Activated T-helper 1 cell treated with Interleukin-2 at 50 U/mL for 16 hours (primary cell): ENCODE measurements around the gene PXDN.

ENCODE experiments used
- DNase-seq: peaks from one replicate; pipeline ENCODE4 v3.0.0-alpha.2; 2020; ENCODE audit warnings: low read depth

Gene PXDN

DNA sequence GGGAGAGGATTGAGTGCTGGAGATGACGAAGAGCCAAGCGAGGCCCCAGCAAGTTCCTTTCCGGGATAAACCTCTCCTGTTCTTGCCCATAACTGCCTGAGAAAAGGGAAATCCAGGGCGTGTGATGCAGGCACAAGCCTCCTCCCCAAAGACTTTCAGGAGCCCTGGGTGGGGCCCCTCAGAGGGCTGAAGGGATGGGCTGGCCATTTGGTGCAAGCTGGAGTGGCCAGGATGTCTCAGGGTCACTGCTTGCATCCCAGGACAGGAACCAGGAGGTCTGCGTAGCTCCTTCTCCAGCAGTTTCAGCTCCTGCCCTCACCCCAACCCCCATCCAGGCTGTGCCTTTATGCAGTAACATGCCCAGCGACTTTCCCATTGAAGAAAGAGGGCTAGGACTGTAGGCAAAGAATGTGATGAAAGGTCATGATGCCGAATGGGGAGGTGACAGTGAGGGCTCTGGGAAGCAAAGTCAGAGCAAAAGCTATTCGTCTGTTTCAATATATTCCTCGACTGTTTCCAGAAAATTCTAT, 80.2 kb downstream of the PXDN start:
- DNase-seq = no peak

DNA sequence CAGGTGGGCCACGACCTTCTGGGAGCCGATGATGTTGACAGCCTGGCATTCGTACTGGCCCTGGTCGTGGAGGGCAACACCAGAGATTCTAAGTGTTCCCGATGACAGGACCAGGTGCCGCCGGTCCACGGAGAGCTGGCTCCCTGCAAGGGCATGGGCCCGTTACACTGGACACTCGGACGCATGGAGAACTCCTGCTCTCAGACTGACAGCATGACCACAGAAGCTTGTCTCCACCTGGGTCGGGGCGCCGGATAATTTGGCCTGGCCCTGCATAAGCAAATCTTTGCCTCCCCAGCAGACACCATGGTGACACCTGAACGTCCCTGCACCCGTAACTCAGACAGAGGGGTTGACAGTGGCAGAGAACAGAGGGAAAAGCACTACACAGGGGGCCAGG, 80.7 kb downstream of the PXDN start:
- no peak for DNase-seq

DNA sequence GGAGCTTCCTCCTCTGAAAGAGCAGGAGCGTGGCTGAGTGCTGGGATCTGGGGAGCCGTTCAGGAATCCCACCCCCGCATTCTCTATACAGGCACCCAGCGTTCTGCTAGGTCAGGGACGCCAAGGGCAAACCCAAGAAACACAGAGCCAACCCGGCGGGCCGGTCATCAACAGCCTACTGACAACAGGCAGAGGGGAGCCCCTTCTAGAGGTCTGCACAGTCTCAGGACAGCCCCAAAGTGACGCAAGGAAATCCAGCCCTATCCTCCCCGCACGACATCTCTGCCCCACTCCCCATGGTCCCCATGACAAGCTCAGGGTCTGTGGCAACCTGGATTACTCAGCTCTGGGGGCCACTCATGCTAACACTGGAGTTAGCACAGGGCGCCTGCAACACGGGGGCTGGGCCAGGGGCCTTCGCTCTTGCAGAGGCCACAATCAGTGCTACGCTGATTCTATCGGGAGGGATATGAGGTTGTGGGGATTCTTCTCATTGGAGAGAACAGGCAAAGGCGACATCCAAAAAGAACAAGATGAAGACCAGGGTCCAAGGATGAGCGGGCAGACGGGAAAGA, 81.6 kb downstream of the PXDN start:
- DNase-seq = no peak

DNA sequence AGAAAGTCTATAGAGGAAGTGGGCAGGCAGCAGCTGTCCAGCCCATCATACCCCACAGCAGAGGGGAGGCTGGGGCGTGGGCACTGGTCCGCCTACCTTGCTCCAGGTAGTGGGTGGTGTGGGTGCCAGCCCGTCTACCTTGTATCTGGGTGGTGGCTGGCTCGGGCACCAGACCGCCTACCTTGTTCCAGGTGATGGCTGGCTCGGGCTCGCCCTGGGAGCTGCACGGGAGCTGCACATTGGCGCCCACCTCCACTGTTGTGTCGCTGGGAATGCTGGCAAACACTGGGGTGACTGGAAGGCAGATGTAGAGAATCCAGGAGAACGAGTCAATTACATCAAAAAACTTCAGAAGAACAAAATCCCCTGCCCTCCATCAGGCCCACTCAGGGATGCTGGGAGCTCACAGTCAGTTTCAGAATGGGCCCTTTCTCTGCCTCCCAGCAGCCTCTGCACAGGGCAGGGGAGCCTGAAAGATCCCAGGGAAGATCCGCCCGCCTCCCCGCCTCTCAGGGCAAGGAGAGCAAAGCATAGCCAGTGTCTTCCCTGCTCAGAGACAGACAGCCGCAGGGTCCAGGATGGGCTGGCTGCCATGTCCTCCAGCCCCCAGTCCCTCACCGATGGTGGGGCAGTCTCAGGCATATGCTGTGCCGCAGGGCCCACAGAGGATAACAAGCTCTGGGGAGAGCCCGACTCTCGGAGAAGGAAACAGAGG, 82.3 kb downstream of the PXDN start:
- DNase-seq = no peak

DNA sequence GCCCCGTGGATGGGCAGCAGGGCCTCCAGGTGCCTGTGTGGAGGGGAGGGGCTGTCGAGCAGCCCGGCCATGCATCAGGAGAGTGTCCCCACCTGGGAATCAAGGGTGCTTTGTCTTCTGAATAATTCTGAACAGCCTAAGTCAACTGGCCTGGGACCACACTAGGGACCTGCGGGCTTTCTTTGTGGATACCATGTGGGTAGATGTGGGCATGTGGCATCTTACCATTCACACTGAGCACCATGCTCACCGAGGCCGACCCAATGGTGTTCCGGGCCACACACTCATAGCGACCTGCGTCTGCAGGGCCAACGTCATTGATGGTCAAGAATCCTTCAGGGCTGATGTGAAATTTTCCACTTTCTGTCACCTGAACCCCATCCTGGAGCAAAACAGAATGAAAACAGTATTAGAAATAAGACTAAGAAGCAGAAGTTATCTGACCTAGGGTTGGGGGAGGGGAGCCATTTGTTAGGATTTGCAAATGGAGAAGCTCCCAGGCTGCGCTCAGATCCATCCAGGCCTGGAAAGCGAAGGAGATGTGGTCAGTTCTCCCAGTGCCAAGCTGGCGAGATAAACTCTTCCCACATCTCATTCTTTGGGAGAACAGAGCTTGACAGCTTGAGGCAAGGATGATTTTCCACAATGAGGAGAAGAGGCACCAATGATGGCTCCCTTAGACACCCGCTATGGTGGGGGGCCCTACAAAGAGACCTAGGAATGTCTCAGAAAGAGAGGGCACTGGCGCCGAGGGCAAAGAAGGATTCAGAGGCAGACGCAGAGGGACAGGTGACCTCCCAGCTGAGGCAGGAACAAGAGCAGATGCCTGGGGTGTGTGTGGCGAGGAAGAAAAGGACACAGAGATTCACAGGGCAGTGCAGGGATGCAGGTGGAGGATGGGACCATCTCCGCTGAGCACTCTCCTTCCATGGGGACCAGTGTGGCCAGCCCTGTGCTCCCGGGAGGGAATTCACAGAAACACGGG, 83.4 kb downstream of the PXDN start:
- no peak for DNase-seq

DNA sequence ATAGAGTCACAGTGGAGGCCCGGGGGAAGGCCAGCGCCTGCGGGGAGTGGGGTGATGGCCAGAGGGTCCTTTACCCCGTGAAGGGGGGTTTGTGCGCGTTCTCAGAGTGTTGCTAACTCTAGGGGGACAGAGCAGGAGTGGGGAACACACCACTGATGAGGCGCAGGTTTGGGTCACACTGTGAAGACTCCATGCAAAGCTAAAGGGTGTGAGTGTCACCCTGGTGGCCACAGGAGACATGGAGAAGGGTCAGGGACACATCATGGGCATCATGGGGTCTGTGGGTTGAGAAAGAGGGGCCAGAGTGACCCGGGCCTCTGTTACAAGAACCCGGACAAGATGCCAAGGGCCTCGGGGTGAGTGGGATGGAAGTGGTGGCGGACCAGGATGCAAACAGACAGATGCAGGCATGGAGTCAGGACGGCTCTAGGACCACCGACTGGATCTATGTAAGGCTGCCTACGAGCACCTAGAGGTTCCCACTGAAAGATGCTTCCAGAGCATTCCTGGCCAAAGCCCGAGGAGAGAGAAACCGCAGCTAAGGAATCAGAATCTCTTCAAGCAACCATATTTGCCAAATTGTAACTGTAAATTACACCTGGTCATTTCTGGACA, 84.3 kb downstream of the PXDN start:
- no peak for DNase-seq

DNA sequence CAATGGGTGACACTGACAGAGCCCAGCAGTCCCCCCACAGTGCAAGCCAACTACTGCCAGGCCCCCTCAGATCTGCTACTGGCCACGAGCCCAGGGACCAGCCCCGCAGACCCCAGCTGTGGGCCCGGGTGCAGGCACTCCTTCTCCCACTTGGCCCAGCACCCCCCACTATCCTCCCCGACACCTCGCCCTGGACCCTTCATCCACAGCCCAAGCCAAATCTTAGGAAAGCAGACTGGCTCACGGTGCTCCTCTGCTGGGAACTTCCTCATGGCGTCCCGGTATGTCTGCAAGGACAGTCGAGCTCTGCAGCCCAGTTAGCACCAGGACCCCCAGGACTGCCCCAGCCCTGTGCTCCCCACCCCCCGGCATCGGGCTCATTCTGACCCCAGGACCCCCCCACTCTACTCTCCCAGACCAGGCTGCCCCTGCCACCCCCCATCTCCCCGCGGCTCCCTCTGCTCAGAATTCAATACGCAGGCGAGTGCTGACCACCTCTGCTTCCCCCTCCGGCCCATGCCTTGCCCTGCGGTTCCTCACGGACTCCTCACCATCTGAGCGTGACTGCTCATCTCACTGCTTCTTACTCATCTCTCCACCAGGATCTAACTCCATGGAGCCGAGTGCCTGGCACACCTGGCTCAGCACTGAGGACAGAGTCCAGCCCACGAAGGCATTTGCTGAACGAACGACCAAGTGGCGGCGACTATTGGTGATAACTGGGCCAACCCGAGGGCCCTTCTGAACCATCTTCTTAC, 85.7 kb downstream of the PXDN start:
- no peak for DNase-seq

DNA sequence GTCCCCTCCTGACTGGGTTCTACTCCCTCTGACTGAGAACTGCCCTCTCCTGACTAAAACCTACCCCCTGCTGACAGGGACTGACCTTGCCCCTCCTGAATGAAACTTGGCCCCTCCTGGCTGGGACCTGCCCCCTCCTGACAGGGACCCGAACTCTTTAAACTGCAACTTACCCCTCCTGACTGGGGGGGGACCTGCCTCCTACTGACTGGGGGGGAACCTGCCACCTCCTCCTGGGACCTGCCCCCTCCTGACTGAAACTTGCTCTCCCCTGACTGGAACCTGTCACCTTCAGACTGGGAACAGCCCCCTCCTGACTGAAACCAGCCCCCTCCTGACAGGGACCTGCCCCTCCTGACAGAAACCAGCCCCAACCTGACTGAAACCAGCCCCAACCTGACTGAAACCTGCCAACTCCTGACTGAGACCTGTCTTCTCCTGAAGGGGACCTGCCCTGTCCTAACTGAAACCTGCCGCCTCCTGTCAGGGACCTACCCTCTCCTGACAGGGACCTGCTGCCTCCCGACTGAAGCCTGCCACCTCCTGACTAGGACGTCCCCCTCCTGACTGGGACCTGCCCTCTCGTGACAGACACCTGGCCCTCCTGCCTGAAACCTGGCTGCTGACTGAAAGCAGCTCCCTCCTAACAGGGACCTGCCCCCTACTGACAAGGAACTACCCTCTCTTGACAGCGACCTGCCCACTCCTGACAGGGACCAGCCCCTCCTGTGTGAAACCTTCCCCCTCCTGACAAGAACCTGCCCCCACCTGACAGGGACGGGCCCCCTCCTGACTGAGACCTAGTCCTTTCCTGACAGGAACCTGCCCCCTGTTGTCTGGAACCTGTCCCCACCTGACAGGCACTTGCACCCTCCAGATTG, 87.1 kb downstream of the PXDN start:
- no peak for DNase-seq

DNA sequence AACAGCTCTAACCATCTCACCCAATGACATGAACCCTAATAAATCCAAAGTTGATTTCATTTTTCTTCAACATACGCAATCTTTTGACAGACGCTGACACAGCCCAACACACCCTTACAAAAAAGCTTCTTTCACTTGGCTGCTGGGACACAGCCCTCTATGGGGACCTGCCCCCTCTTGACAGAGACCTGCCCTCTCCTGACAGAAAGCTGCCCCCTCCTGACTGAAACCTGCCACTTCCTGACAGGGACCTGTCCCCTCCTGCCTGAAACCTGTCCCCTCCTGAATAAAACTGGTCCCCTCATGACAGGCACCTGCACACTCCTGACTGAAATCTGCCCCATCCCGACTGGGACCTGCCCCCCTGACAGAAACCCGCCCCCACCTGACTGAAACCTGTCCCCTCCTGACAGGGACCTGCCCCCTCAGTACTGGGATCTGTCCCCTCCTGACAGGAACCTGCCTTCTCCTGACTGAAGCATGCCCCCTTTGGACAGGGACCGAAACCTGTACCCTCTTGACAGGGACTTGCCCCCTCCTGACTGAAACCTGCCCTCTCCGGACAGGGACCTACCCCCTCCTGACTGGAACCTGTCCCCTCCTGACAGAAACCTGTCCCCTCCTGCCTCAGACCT, 87.9 kb downstream of the PXDN start:
- no peak for DNase-seq

DNA sequence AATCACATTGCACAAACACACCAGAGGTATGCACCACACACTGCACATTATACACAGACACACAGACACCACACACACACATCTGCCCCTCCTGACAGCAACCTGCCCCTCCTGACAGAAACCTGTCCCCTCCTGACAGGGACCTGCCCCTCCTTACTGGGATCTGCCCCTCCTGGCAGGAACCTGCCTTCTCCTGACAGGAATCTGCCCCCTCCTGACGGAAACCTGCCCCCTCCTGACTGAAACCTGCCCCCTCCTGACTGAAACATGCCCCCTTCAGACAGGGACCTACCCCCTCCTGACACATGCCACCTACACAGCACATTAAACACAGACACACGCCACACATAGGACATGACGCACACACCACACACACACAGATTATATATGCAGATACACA, 88.9 kb downstream of the PXDN start:
- DNase-seq = no peak

DNA sequence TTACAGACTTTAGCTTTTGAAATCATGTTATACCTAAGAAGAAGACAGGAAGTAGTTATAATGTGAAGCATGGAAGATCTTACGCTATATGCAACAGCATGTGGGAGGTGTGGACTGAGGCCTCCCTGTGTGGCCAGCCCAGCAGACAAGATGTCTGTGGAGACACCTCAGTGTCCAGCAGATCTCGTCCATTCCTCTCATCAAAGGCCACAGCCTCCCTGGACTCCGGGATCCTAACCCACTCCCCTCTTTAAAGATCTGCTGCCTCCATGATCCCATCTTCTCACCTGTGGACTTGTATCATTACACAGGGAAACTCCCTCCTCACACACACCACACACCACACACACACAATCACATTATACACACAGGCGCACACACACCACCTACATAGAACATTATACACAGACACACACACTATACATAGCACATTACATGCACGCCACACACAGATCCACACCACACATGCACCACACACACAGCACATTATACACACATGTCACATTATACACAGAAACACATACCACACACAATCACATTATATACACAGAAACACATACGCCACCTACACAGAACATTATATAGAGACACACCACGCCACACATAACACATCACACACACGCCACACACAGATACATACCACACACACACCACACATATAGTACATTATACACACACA, 89.5 kb downstream of the PXDN start:
- DNase-seq = no peak

DNA sequence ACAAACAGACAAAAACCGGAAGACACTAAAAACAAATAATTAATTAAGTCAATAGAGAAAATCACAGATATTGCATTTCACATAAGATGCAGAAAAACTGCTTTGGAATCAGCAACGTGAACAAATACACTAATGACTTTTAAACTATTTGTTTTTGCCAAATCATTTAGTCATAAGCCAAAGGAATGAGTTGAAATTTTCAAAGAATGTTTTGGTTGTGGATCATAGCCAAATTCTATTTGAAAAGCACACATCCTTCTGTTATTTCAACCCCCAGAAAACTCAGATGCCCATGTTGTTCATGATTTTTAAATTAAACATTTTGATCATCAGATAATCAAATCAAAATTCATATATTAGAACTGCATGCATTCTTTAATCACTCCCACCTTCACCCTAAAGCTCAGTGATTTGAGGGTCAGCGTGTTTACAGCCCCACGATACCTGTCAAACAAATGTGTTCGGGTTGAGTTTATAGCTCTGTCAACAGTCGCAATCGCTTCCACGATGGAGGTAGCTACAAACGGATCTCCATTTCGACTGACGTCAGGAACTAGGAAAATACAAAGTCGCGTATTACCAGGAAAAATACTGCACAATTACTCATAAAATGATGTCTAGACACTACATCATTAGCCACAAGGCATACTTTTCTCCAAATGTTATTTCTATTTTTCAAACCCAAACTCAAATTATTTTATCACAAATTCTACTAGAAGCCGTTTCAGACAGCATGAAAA, 90.2 kb downstream of the PXDN start:
- DNase-seq = no peak

DNA sequence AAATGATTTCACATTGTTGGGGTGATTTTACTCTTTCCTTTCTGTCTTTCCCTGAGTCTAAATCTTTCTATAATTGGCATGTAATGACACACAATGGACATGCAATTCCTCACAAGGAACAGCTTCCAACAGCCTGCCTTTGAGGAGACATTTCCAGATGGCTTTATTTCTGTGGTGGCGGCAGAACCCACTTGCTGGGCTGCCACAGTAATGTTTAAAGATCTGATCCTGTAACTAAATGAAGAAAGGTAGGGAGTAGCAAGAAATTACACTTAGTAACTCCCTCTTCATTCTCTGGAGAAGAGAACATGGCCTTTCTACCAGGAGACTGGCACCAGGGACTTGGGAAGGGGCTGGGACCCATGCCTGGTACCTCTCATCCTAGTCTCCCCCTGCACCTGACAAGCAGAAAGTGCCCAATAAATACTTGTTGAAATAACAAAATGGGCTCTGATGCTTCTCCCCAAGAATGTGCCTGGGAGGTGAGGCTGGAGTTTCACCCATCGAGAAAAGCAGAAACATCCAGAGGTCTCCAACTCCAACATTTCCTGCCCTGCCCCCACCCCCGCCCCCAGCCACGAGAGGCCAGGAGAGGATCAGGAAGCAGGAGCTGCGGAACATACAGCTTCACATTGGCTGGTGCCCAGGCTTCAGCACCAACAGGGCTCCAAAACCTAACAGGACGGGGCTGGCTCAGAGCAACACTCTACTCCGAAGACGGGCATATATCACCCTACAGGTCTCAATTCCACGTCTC, 92.1 kb downstream of the PXDN start:
- DNase-seq = no peak

DNA sequence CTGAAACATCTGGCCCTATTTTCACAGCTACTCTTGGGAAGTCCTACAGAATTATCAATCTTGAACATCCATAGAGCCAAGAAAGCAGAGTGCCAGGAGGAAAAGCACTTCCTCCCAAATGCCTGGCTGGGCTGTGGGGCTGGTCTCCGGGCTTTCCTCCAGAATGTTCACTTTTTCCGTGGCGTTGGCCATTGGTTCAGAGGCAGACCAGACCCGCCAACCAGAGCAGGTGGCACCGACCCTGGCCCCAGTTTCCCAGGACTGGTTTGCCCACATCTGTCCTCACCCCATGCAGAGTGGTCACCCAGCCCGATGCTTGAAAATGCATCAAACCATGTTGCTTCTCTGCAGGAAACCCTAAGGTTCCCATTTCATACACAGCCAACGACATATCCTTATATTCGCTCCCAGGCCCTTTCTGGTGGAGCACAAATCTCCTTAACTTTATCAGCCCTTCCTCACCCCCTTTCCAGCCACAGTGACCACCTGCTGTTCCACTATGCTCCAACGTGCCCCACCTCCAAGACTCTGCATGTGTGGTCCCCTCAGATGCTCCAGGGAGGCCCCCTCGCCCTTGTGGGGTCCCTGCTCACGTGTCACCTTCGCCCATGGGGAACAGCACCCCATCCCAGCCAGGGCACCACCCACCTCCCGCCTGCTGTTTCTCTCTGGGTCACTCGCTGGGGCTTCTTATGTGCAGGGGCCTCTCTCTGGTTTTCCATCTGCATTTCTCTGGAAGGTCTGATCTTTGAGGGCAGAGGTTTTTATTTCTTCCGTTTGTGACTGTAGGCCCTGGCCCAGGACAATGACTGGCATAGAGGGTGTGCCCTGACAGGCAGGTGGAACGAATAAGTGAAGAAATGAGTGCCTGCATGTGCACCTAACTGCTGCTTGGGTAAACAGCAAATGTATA, 92.9 kb downstream of the PXDN start:
- DNase-seq = no peak

DNA sequence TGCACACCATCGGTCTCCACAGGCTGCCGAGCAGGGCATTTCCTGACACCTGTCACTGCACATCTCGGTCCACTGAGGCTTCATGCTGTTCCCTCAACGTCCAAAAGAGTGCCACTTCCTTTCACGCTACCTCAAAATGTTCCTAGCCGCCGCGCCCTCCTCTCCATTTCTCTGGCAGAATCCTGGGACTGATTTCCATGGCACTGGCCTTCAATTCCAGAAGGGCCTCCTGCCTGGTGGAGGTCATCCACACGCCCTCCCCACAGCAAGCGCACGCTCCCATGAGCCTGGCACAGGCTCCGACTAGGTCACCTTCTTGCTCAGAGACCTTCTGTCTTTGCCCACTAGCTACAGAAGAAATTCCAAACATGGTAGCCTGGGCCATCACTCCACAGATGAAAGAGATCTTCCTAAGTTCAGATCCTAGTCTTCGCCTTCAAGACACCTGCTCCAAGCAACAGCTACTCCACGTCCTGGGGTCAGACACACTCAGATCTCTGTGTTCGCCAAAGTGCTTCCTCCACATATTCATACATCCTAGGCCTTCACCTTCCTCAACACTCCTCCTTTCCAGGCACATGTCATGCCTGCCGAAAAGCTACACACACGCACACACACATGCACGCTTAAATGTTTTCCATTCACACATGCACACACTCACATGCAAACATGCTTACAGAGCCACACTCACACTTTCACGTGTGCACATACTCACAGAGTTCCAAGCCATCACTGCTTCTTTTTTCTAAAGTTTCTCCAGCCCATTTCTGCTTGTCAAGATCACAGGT, 94.0 kb downstream of the PXDN start:
- DNase-seq = no peak
